SU-DHL-6 (cell line): Measurements from ENCODE around the gene MRC1.

Experiments used
- H2AFZ ChIP-seq: fragments of 200-600 bp; sonication (generic); 2 replicates; pipeline ENCODE4 v1.6.1; 2014; ENCODE audit warnings: low read depth, mild to moderate bottlenecking, moderate library complexity, mixed read lengths, antibody characterized with exemption, low read length; ENCODE audit not compliant: severe bottlenecking
- H3F3A ChIP-seq: fragments of 200-600 bp; shearing (Covaris generic); 2 replicates; pipeline ENCODE4 v1.6.0; 2016; ENCODE audit warnings: antibody characterized with exemption, mild to moderate bottlenecking; ENCODE audit not compliant: insufficient read depth
- H3K27ac ChIP-seq: fragments of 200-600 bp; sonication (generic); 2 replicates; pipeline ENCODE4 v1.5.1; 2016; ENCODE audit warnings: low read depth, mild to moderate bottlenecking, low read length, moderate library complexity, mixed read lengths
- H3K27me3 ChIP-seq: fragments of 200-600 bp; sonication (generic), shearing (Covaris generic); 2 replicates; pipeline ENCODE4 v1.6.0; 2014; ENCODE audit warnings: mild to moderate bottlenecking, low read length
- H3K36me3 ChIP-seq: fragments of 200-600 bp; sonication (generic); 2 replicates; pipeline ENCODE4 v1.6.1; 2014; ENCODE audit warnings: mild to moderate bottlenecking, low read length, mixed read lengths
- H3K4me2 ChIP-seq: fragments of 300-600, 200-600 bp; shearing (Covaris generic), sonication (generic); 2 replicates; pipeline ENCODE4 v1.6.0; 2014; ENCODE audit warnings: low read length, low read depth, mild to moderate bottlenecking; ENCODE audit not compliant: poor library complexity, severe bottlenecking
- H3K4me3 ChIP-seq: fragments of 200-600 bp; sonication (generic); 2 replicates; pipeline ENCODE4 v1.5.1; 2014; ENCODE audit warnings: antibody characterized with exemption, low read length, mild to moderate bottlenecking, mixed read lengths; ENCODE audit not compliant: insufficient read depth, poor library complexity, severe bottlenecking
- H3K79me2 ChIP-seq: fragments of 200-600 bp; sonication (generic); 2 replicates; pipeline ENCODE4 v1.6.1; 2014; ENCODE audit warnings: mild to moderate bottlenecking, low read length, moderate library complexity; ENCODE audit not compliant: insufficient read depth
- H3K9ac ChIP-seq: fragments of 200-600 bp; sonication (generic); 2 replicates; pipeline ENCODE4 v1.7.0; 2014; ENCODE audit warnings: mild to moderate bottlenecking, low read length
- H3K9me2 ChIP-seq: fragments of 200-600 bp; sonication (generic); replicated peaks from 2 replicates; pipeline ENCODE4 v1.6.1; 2014; ENCODE audit warnings: low read length; ENCODE audit not compliant: insufficient read depth
- H3K9me3 ChIP-seq: fragments of 200-600 bp; sonication (generic); 2 replicates; pipeline ENCODE4 v1.6.1; 2014; ENCODE audit warnings: low read length, mixed read lengths; ENCODE audit not compliant: insufficient read depth
- H4K20me1 ChIP-seq: fragments of 200-600 bp; sonication (generic); 2 replicates; pipeline ENCODE4 v1.6.1; 2014; ENCODE audit warnings: low read depth, mild to moderate bottlenecking, antibody characterized with exemption, low read length, moderate library complexity, mixed read lengths
- CTCF ChIP-seq: fragments of 200-600 bp; sonication (generic); IDR thresholded peaks from one replicate; pipeline ENCODE4 v1.5.1; 2017; ENCODE audit warnings: antibody characterized with exemption, mild to moderate bottlenecking, low read length, moderate library complexity; ENCODE audit not compliant: insufficient read depth, poor library complexity, severe bottlenecking
- EZH2phosphoT487 ChIP-seq: fragments of 200-600 bp; sonication (generic), shearing (Covaris generic); conservative IDR thresholded peaks from 2 replicates; pipeline ENCODE4 v1.6.1; 2018; ENCODE audit warnings: mild to moderate bottlenecking, antibody characterized with exemption, low read length, moderate library complexity, mixed read lengths

The MRC1 gene

GRCh38 chr10:17914169-17915045 is 105.3 kb downstream of the MRC1 start:
- no peaks in the 10 kb centered on the region for H3F3A ChIP-seq
- H3K27ac ChIP-seq, result no peak overlapping the region
- H3K27me3 ChIP-seq, result no peaks in the 10 kb centered on the region
- H3K4me3 ChIP-seq, result no peak overlapping the region
- H4K20me1 ChIP-seq, result no peaks in the 10 kb centered on the region
- no peak overlapping the region for H3K9ac ChIP-seq
- H3K9me3 ChIP-seq, result no peaks in the 10 kb centered on the region
- no peak overlapping the region for H2AFZ ChIP-seq
- no peaks in the 10 kb centered on the region for H3K9me2 ChIP-seq
- H3K4me2 ChIP-seq, result no peak overlapping the region
- no peak for TF ChIP-seq CTCF
- TF ChIP-seq EZH2phosphoT487, result no peak
- no peaks in the 10 kb centered on the region for H3K79me2 ChIP-seq
- H3K36me3 ChIP-seq, result no peaks in the 10 kb centered on the region

GRCh38 chr10:17915181-17915580 is 106.0 kb downstream of the MRC1 start:
- Histone ChIP-seq H3K27ac (no peak overlapping the region), H3K27me3 (no peaks in the 10 kb centered on the region)
- TF ChIP-seq EZH2phosphoT487 (no peak), CTCF (no peak)

GRCh38 chr10:17918187-17918903 is 109.2 kb downstream of the MRC1 start:
- TF ChIP-seq CTCF, result no peak
- no peak for TF ChIP-seq EZH2phosphoT487
- H3K79me2 ChIP-seq, result no peaks in the 10 kb centered on the region
- H3K27me3 ChIP-seq, result no peaks in the 10 kb centered on the region
- no peak overlapping the region for H3K9ac ChIP-seq
- H3K9me2 ChIP-seq, result no peaks in the 10 kb centered on the region
- no peaks in the 10 kb centered on the region for H4K20me1 ChIP-seq
- no peaks in the 10 kb centered on the region for H3K9me3 ChIP-seq
- peak overlapping the region; percentile 32 for H2AFZ ChIP-seq
- no peak overlapping the region for H3K4me2 ChIP-seq
- H3F3A ChIP-seq, result no peaks in the 10 kb centered on the region
- H3K4me3 ChIP-seq, result no peak overlapping the region
- no peak overlapping the region for H3K27ac ChIP-seq
- no peaks in the 10 kb centered on the region for H3K36me3 ChIP-seq

More at GRCh38 chr10:17915181-17915580, 106.0 kb downstream of the MRC1 start:
- H3K36me3 ChIP-seq, result no peaks in the 10 kb centered on the region
- H3K9ac ChIP-seq, result no peak overlapping the region
- no peak overlapping the region for H3K4me2 ChIP-seq
- H3K9me2 ChIP-seq, result no peaks in the 10 kb centered on the region
- no peaks in the 10 kb centered on the region for H3K79me2 ChIP-seq
- H4K20me1 ChIP-seq, result no peaks in the 10 kb centered on the region
- no peaks in the 10 kb centered on the region for H3F3A ChIP-seq
- H3K9me3 ChIP-seq, result no peaks in the 10 kb centered on the region
- no peak overlapping the region for H2AFZ ChIP-seq
- no peak overlapping the region for H3K4me3 ChIP-seq
